Measurements from ENCODE around the gene LDLRAP1.

The LDLRAP1 gene

GRCh38 chr1:25608488-25609178 is 65.2 kb downstream of the LDLRAP1 start:
- DNase-seq (ENCODE audit: low read depth in 2 of 2) = peak; percentile 72 to 80

- DNase-seq (ENCODE audit: low read depth in 2 of 2) = no peak
These were observed 66.5 kb downstream of the LDLRAP1 start for GRCh38 chr1:25609921-25610320.

- no peak for DNase-seq (ENCODE audit: low read depth in 2 of 2)
These were observed 67.6 kb downstream of the LDLRAP1 start for GRCh38 chr1:25610822-25611630.

- DNase-seq (ENCODE audit: low read depth in 2 of 2) = no peak
These were observed 68.4 kb downstream of the LDLRAP1 start for GRCh38 chr1:25611843-25612242.

GRCh38 chr1:25612421-25612820 is 69.0 kb downstream of the LDLRAP1 start:
- no peak for DNase-seq (ENCODE audit: low read depth in 2 of 2)

- DNase-seq (ENCODE audit: low read depth in 2 of 2) = no peak
These were observed 69.7 kb downstream of the LDLRAP1 start for GRCh38 chr1:25613091-25613490.

- DNase-seq (ENCODE audit: low read depth in 2 of 2) = no peak
These were observed 71.2 kb downstream of the LDLRAP1 start for GRCh38 chr1:25614501-25615171.

GRCh38 chr1:25615172-25615541 is 71.8 kb downstream of the LDLRAP1 start:
- no peak for DNase-seq (ENCODE audit: low read depth in 2 of 2)

GRCh38 chr1:25615563-25616094 is 72.2 kb downstream of the LDLRAP1 start:
- DNase-seq (ENCODE audit: low read depth in 2 of 2) = no peak

- peak; percentile 70 to 74 for DNase-seq (ENCODE audit: low read depth in 2 of 2)
These were observed 72.9 kb downstream of the LDLRAP1 start, which contains the start of gene MAN1C1 for GRCh38 chr1:25616095-25616986. Gene MAN1C1 (plus strand): TSS chr1:25616791. CDS start chr1:25617798, 1,007 bp downstream.

GRCh38 chr1:25616987-25617624 is 73.7 kb downstream of the LDLRAP1 start:
- DNase-seq (ENCODE audit: low read depth in 2 of 2) = no peak

- DNase-seq (ENCODE audit: low read depth in 2 of 2) = no peak
These were observed 74.4 kb downstream of the LDLRAP1 start for GRCh38 chr1:25617625-25618432.

- no peak for DNase-seq (ENCODE audit: low read depth in 2 of 2)
These were observed 75.0 kb downstream of the LDLRAP1 start for GRCh38 chr1:25618433-25618808.
